ENCODE results near the gene LGR4. TPM values are rescaled to one million over a fixed set of nuclear protein-coding genes. Genes with fewer than 3 reads are reported as not detected.
A peak's percentile ranks its signal among the peaks of the same experiment; 100 is the strongest.

Gene LGR4
- total and polyA plus RNA-seq, 2 of the 13 experiments (the other 11 are each of a cell fraction or from before 2014, with no cell fraction given) = 42.1 to 68.7 TPM

- TF ChIP-seq CENPT (CRISPR knock-in tag; IDR thresholded peaks at IDR 0.05; ENCODE audit: low read depth) = no peak
- TF ChIP-seq DNMT3B (CRISPR knock-in tag; conservative IDR thresholded peaks at IDR 0.05) = no peak; the same call in 1 of the 2 replicates
- TF ChIP-seq TAF1 (CRISPR knock-in tag; IDR thresholded peaks at IDR 0.05) = no peak
- no peak for TF ChIP-seq ZNF713 (CRISPR knock-in tag; IDR thresholded peaks at IDR 0.05)
- TF ChIP-seq ZNF558 (CRISPR knock-in tag; IDR thresholded peaks at IDR 0.05; ENCODE audit: borderline replicate concordance) = no peak
- no peak for TF ChIP-seq ZNF33B (CRISPR knock-in tag; IDR thresholded peaks at IDR 0.05)
- TF ChIP-seq ZNF678 (CRISPR knock-in tag; IDR thresholded peaks at IDR 0.05) = no peak
- TF ChIP-seq CEBPB (IDR thresholded peaks at IDR 0.05; ENCODE audit: borderline replicate concordance, low read depth, low read length) = peak; percentile 57; the same call in 1 of the 2 replicates
- no peak for TF ChIP-seq MNT (IDR thresholded peaks at IDR 0.05)
- TF ChIP-seq ETV5 (CRISPR knock-in tag; IDR thresholded peaks at IDR 0.05; ENCODE audit: borderline replicate concordance) = peak; percentile 69; the same call in 1 of the 2 replicates
- TF ChIP-seq SOX6 (IDR thresholded peaks at IDR 0.05) = no peak
- peak; percentile 97 for TF ChIP-seq SOX6 (CRISPR knock-in tag; IDR thresholded peaks at IDR 0.05)
- peak; percentile 68 for TF ChIP-seq THAP11 (CRISPR knock-in tag; IDR thresholded peaks at IDR 0.05)
- TF ChIP-seq ZNF720 (CRISPR knock-in tag; IDR thresholded peaks at IDR 0.05) = no peak
- no peak for TF ChIP-seq BRD4 (CRISPR knock-in tag; IDR thresholded peaks at IDR 0.05)
- TF ChIP-seq MEIS1 (CRISPR knock-in tag; IDR thresholded peaks at IDR 0.05; ENCODE audit: borderline replicate concordance) = peak; percentile 77; the same call in 1 of the 2 replicates
- TF ChIP-seq SNAPC5 (CRISPR knock-in tag; IDR thresholded peaks at IDR 0.05; ENCODE audit: borderline replicate concordance) = no peak
- TF ChIP-seq LBX2 (CRISPR knock-in tag; IDR thresholded peaks at IDR 0.05; ENCODE audit: borderline replicate concordance) = no peak
- TF ChIP-seq PRDM10 (CRISPR knock-in tag; IDR thresholded peaks at IDR 0.05; ENCODE audit: low read depth) = no peak; the same call in 1 of the 2 replicates
- TF ChIP-seq TCF12 (IDR thresholded peaks at IDR 0.05) = no peak
- no peak for TF ChIP-seq TCF12 (CRISPR knock-in tag; IDR thresholded peaks at IDR 0.05)
- TF ChIP-seq AGO2 (optimal IDR thresholded peaks at IDR 0.05; ENCODE audit: low read depth, low read length) = no peak
- TF ChIP-seq EP300 (IDR thresholded peaks at IDR 0.05; ENCODE audit: low read depth in 2 of 2, low read length in 2 of 2) = peak in 1 of 2 experiments; percentile 87; a peak in 2 of 4 replicates
- TF ChIP-seq EP300 (CRISPR knock-in tag; IDR thresholded peaks at IDR 0.05; ENCODE audit: borderline replicate concordance) = peak; percentile 71; the same call in 1 of the 2 replicates
- TF ChIP-seq ZNF460 (CRISPR knock-in tag; IDR thresholded peaks at IDR 0.05; ENCODE audit: borderline replicate concordance) = no peak
- TF ChIP-seq ZNF572 (CRISPR knock-in tag; IDR thresholded peaks at IDR 0.05) = no peak
Measured at GRCh38 chr11:27460158-27460978, 12.2 kb downstream of the LGR4 start (continued).

Data from HepG2 (cell line).